Lower lobe of right lung (tissue), 2 donors: Measurements from ENCODE around the gene HNRNPA1L2. TPM values are rescaled to one million over a fixed set of nuclear protein-coding genes. Genes with fewer than 3 reads are reported as not detected.
"Not testable (repeated sequence)": the region's sequence is repeated elsewhere in the genome, so short reads cannot be mapped to it uniquely, and the experiment has no call there.

Experiments used
- ATAC-seq, 2 donors: fragments of 200-7000 bp; cut with Tn5 transposase; one replicate each; pipeline ENCODE4 v1.9.1; 2020 to 2022; ENCODE audit warnings: mild to moderate bottlenecking in 2 of 2, moderate library complexity in 2 of 2
- DNase-seq: peaks from one replicate; pipeline ENCODE4 v3.0.0-alpha.2; 2020
- H3K27ac ChIP-seq: fragments of 200-600 bp; one replicate; pipeline ENCODE4 v1.8.0; 2022
- H3K27me3 ChIP-seq: fragments of 200-600 bp; one replicate; pipeline ENCODE4 v1.8.0; 2022; ENCODE audit warnings: low read depth
- H3K36me3 ChIP-seq: fragments of 200-600 bp; one replicate; pipeline ENCODE4 v1.8.0; 2022; ENCODE audit warnings: mild to moderate bottlenecking
- H3K4me1 ChIP-seq: fragments of 200-600 bp; one replicate; pipeline ENCODE4 v1.8.0; 2022
- H3K4me3 ChIP-seq: fragments of 200-600 bp; one replicate; pipeline ENCODE4 v1.8.0; 2022; ENCODE audit warnings: mild to moderate bottlenecking
- H3K9me3 ChIP-seq: fragments of 200-600 bp; one replicate; pipeline ENCODE4 v1.8.0; 2022
- CTCF ChIP-seq: fragments of 200-600 bp; IDR thresholded peaks from one replicate; pipeline ENCODE4 v1.8.0; 2022; ENCODE audit warnings: antibody characterized with exemption, mild to moderate bottlenecking
- intact Hi-C: fragments of 100-400 bp; cut with DNase I; formaldehyde crosslinking; loops from one replicate; pipeline ENCODE4 v1.11.0; 2022
- total RNA-seq: library from RNA; stranded (reverse); fragmentation: NEBNext Ultra II Directional; extraction: Animal tissue kit (Norgen Biotek cat#: 25700); gene quantifications from one replicate; pipeline ENCODE4 v1.2.1, GENCODE V29; 2021
- donor health status: DM: no; HTN: yes; CAD: no; lungs with severe emphysema.

The HNRNPA1L2 gene
- total RNA-seq, 1 donor from 2014 or later: 5.7 TPM

GRCh38 chr13:52615134-52615801 is 27.0 kb upstream of the HNRNPA1L2 start:
- H3K4me3 ChIP-seq: no peak overlapping the region
- no peak overlapping the region for H3K27ac ChIP-seq
- no peaks in the 10 kb centered on the region for H3K36me3 ChIP-seq
- TF ChIP-seq CTCF: no peak
- H3K9me3 ChIP-seq: no peaks in the 10 kb centered on the region
- H3K4me1 ChIP-seq: peaks cover 8% of the 10 kb centered on the region
- no peaks in the 10 kb centered on the region for H3K27me3 ChIP-seq
- DNase-seq (no peak), ATAC-seq (no peak)
- intact Hi-C loops: no loop called here

GRCh38 chr13:52615812-52616211 is 26.4 kb upstream of the HNRNPA1L2 start:
- TF ChIP-seq CTCF: no peak
- intact Hi-C loops: no loop called here
- Histone ChIP-seq H3K27me3 (no peaks in the 10 kb centered on the region), H3K36me3 (no peaks in the 10 kb centered on the region), H3K27ac (no peak overlapping the region), H3K4me3 (no peak overlapping the region), H3K4me1 (peaks cover 8% of the 10 kb centered on the region), H3K9me3 (no peaks in the 10 kb centered on the region)
- DNase-seq: no peak
- no peak for ATAC-seq

- no peaks in the 10 kb centered on the region for H3K9me3 ChIP-seq
- H3K36me3 ChIP-seq: no peaks in the 10 kb centered on the region
- ATAC-seq (peak; percentile 99), DNase-seq (peak; percentile 83)
- H3K27me3 ChIP-seq: no peaks in the 10 kb centered on the region
- TF ChIP-seq CTCF: no peak
- peaks cover 8% of the 10 kb centered on the region for H3K4me1 ChIP-seq
- H3K4me3 ChIP-seq: peak overlapping the region; percentile 69
- intact Hi-C loops: no loop called here
- H3K27ac ChIP-seq: peak overlapping the region; percentile 89
Observed at GRCh38 chr13:52617070-52618060, 24.9 kb upstream of the HNRNPA1L2 start.

- intact Hi-C loops, DNase-seq, H3K4me1 ChIP-seq, H3K27ac ChIP-seq, H3K27me3 ChIP-seq, H3K4me3 ChIP-seq, H3K9me3 ChIP-seq, ATAC-seq: not testable (repeated sequence)
- peaks cover 60% of the 10 kb centered on the region for H3K36me3 ChIP-seq
Observed at GRCh38 chr13:52631083-52631690, 11.0 kb upstream of the HNRNPA1L2 start.

- no peak for ATAC-seq
- Histone ChIP-seq H3K4me1 (no peaks in the 10 kb centered on the region), H3K9me3 (no peaks in the 10 kb centered on the region), H3K27ac (no peak overlapping the region), H3K36me3 (peaks cover 38% of the 10 kb centered on the region), H3K4me3 (no peak overlapping the region), H3K27me3 (no peaks in the 10 kb centered on the region)
- no peak for TF ChIP-seq CTCF
- intact Hi-C loops: no loop called here
- DNase-seq: no peak
Observed at GRCh38 chr13:52638666-52639328, 3.4 kb upstream of the HNRNPA1L2 start.
